SK-N-SH (cell line): Measurements from ENCODE around the gene MAMDC2. TPM values are rescaled to one million over a fixed set of nuclear protein-coding genes. Genes with fewer than 3 reads are reported as not detected.
A peak's percentile ranks its signal among the peaks of the same experiment; 100 is the strongest.

Source experiments
- CTCF ChIA-PET: fragments of 300-600, 350-600 bp; formaldehyde crosslinking; extraction: SDS; loops from one replicate; lab custom pipeline; 2021; lab: Yijun Ruan, JAX
- POLR2A ChIA-PET: fragments of 350-600 bp; sonication (Branson Sonifier 250); formaldehyde crosslinking; extraction: SDS; loops from one replicate; lab custom pipeline; 2020; ENCODE audit warnings: antibody characterized with exemption, inconsistent platforms; lab: Yijun Ruan, JAX
- DNase-seq: peaks from one replicate; pipeline ENCODE4 v3.0.0; 2012
- H2AFZ ChIP-seq: fragments of 200-600 bp; sonication (generic); 2 replicates; pipeline ENCODE4 v1.8.1; 2016; ENCODE audit warnings: antibody characterized with exemption, mild to moderate bottlenecking, low read depth
- H3F3A ChIP-seq: fragments of 200-600 bp; sonication (generic); replicated peaks from 2 replicates; pipeline ENCODE3; 2016; ENCODE audit warnings: antibody characterized with exemption, mild to moderate bottlenecking; ENCODE audit not compliant: insufficient read depth
- H3K27ac ChIP-seq, 2 experiments: fragments of 200-500 bp in 1 of 2; fragments of 200-600 bp in 1 of 2; sonication (Bioruptor generic) in 1 of 2; sonication (generic), shearing (Covaris generic) in 1 of 2; 2 replicates each; pipeline versions ENCODE4 v1.5.1 to v1.6.1; 2014 to 2016; ENCODE audit warnings: low read depth in 2 of 2, inconsistent platforms in 1 of 2, low read length in 1 of 2, mild to moderate bottlenecking in 1 of 2, mixed read lengths in 1 of 2
- H3K27me3 ChIP-seq: fragments of 200-600 bp; sonication (generic), shearing (Covaris generic); 2 replicates; pipeline ENCODE4 v1.6.1; 2016; ENCODE audit warnings: mixed run types; ENCODE audit not compliant: insufficient read depth
- H3K36me3 ChIP-seq, 2 experiments: fragments of 200-500 bp in 1 of 2; fragments of 200-600 bp in 1 of 2; sonication (Bioruptor generic) in 1 of 2; sonication (generic) in 1 of 2; replicated peaks in 1 of 2; 2 replicates each; pipeline versions ENCODE3 to v1.5.1; 2014 to 2016; ENCODE audit warnings: low read length in 1 of 2, mild to moderate bottlenecking in 1 of 2; ENCODE audit not compliant: insufficient read depth in 2 of 2, control insufficient read depth in 1 of 2
- H3K4me1 ChIP-seq, 2 experiments: fragments of 200-500 bp in 1 of 2; fragments of 200-600 bp in 1 of 2; sonication (Bioruptor generic) in 1 of 2; sonication (generic), shearing (Covaris generic) in 1 of 2; 2 replicates each; pipeline versions ENCODE4 v1.5.1 to v1.6.1; 2014 to 2016; ENCODE audit warnings: low read depth in 1 of 2, low read length in 1 of 2, mixed run types in 1 of 2; ENCODE audit not compliant: insufficient read depth in 2 of 2, control insufficient read depth in 1 of 2
- H3K4me2 ChIP-seq: fragments of 200-600 bp; sonication (generic), shearing (Covaris generic); 2 replicates; pipeline ENCODE4 v1.6.1; 2017; ENCODE audit warnings: mixed run types
- H3K4me3 ChIP-seq, 2 experiments: fragments of 200-500 bp in 1 of 2; fragments of 200-600 bp in 1 of 2; sonication (Bioruptor generic) in 1 of 2; sonication (generic), shearing (Covaris generic) in 1 of 2; 2 replicates each; pipeline versions ENCODE4 v1.5.1 to v1.8.1; 2014 to 2016; ENCODE audit warnings: low read depth in 2 of 2, inconsistent platforms in 1 of 2, low read length in 1 of 2, mild to moderate bottlenecking in 1 of 2, mixed read lengths in 1 of 2, moderate library complexity in 1 of 2
- H3K79me2 ChIP-seq: fragments of 200-600 bp; sonication (generic); 2 replicates; pipeline ENCODE4 v1.8.1; 2017; ENCODE audit warnings: mild to moderate bottlenecking; ENCODE audit not compliant: insufficient read depth
- H3K9ac ChIP-seq: fragments of 200-600 bp; sonication (generic); 2 replicates; pipeline ENCODE4 v1.6.1; 2017; ENCODE audit warnings: mixed run types
- H3K9me2 ChIP-seq: fragments of 200-600 bp; sonication (generic); 2 replicates; pipeline ENCODE4 v1.6.1; 2017; ENCODE audit warnings: mixed run types
- H3K9me3 ChIP-seq: fragments of 200-600 bp; sonication (generic); 2 replicates; pipeline ENCODE4 v1.6.1; 2017; ENCODE audit warnings: mixed run types, mild to moderate bottlenecking, moderate library complexity
- H4K20me1 ChIP-seq: fragments of 200-600 bp; sonication (generic); 2 replicates; pipeline ENCODE4 v1.6.1; 2017; ENCODE audit warnings: mild to moderate bottlenecking, mixed run types; ENCODE audit not compliant: insufficient read depth
- ELF1 ChIP-seq: IDR thresholded peaks from 2 replicates; pipeline ENCODE4 v1.4.0; 2012
- EP300 ChIP-seq, 2 experiments: IDR thresholded peaks; 2 replicates each; pipeline versions ENCODE4 v1.4.0 to v1.6.1; 2012; ENCODE audit warnings: borderline replicate concordance in 1 of 2, low read depth in 1 of 2, low read length in 1 of 2
- EZH2phosphoT487 ChIP-seq: fragments of 200-600 bp; sonication (generic); IDR thresholded peaks from 2 replicates; pipeline ENCODE4 v1.6.1; 2017; ENCODE audit warnings: low read depth, mixed run types, mild to moderate bottlenecking, antibody characterized with exemption, moderate library complexity, borderline replicate concordance
- FOXJ3 ChIP-seq: sonication (generic); formaldehyde crosslinking; IDR thresholded peaks from 2 replicates; pipeline ENCODE4 v1.5.1; 2020; ENCODE audit warnings: mild to moderate bottlenecking, missing genetic modification reagents
- GATA2 ChIP-seq: sonication (generic); formaldehyde crosslinking; IDR thresholded peaks from 2 replicates; pipeline ENCODE4 v1.5.0; 2020; ENCODE audit warnings: mild to moderate bottlenecking, missing genetic modification reagents
- JUND ChIP-seq: IDR thresholded peaks from 2 replicates; pipeline ENCODE4 v1.4.0; 2012
- MEF2A ChIP-seq: IDR thresholded peaks from 2 replicates; pipeline ENCODE4 v1.4.0; 2012; ENCODE audit warnings: low read depth, borderline replicate concordance
- NFIC ChIP-seq: IDR thresholded peaks from 2 replicates; pipeline ENCODE4 v1.4.0; 2012; ENCODE audit warnings: borderline replicate concordance
- NRF1 ChIP-seq: IDR thresholded peaks from 2 replicates; pipeline ENCODE4 v1.6.1; 2012; ENCODE audit warnings: low read depth, mild to moderate bottlenecking, low read length
- POLR2AphosphoS5 ChIP-seq: IDR thresholded peaks from 2 replicates; pipeline ENCODE4 v1.6.1; 2012; ENCODE audit warnings: low read depth, low read length
- RAD21 ChIP-seq: IDR thresholded peaks from 2 replicates; pipeline ENCODE4 v1.6.1; 2012; ENCODE audit warnings: mild to moderate bottlenecking, low read length
- RCOR1 ChIP-seq: fragments of 150-350 bp; IDR thresholded peaks from 2 replicates; pipeline ENCODE4 v1.6.1; 2017; ENCODE audit warnings: antibody characterized with exemption, low read length
- RXRA ChIP-seq: IDR thresholded peaks from 2 replicates; pipeline ENCODE4 v1.4.0; 2012; ENCODE audit warnings: low read depth, mild to moderate bottlenecking, borderline replicate concordance
- SIN3A ChIP-seq: IDR thresholded peaks from 2 replicates; pipeline ENCODE4 v1.6.1; 2012; ENCODE audit warnings: low read depth, mild to moderate bottlenecking, low read length, moderate library complexity, borderline replicate concordance
- SMC3 ChIP-seq: IDR thresholded peaks from 2 replicates; pipeline ENCODE4 v1.6.1; 2012; ENCODE audit warnings: low read depth, low read length, improper control_type of control experiment
- TAF1 ChIP-seq: IDR thresholded peaks from 2 replicates; pipeline ENCODE4 v1.6.1; 2012; ENCODE audit warnings: low read depth, mild to moderate bottlenecking, low read length, moderate library complexity, borderline replicate concordance
- TCF12 ChIP-seq: IDR thresholded peaks from 2 replicates; pipeline ENCODE4 v1.4.0; 2012
- WGBS: methylation state at CpG from one replicate; pipeline ENCODE4 v1.1.6; 2017; ENCODE audit warnings: low lambda C conversion rate; 5-methylcytosine and 5-hydroxymethylcytosine counted together
- polyA plus RNA-seq, 3 experiments: library from polyadenylated mRNA; depleted of rRNA; stranded (reverse); fragments of >200 nt; gene quantifications; 2 replicates each; pipeline ENCODE4 v1.2.3, GENCODE V29; 2012
- TF ChIP-seq, protein P1 (sequence below): fragments of 150-350 bp; IDR thresholded peaks from 2 replicates; pipeline ENCODE4 v1.6.1; 2016; ENCODE audit warnings: mild to moderate bottlenecking, low read depth, low read length
- TF ChIP-seq, protein P2 (sequence below): IDR thresholded peaks from 2 replicates; pipeline ENCODE4; 2012
- TF ChIP-seq, protein P3 (sequence below): IDR thresholded peaks from 2 replicates; pipeline ENCODE4 v1.6.1; 2012; ENCODE audit warnings: mild to moderate bottlenecking, low read depth, low read length, moderate library complexity
- TF ChIP-seq, protein P4 (sequence below): IDR thresholded peaks from 2 replicates; pipeline ENCODE4 v1.4.0; 2012; ENCODE audit warnings: low read depth, borderline replicate concordance
- TF ChIP-seq, protein P5 (sequence below): fragments of 150-350 bp; IDR thresholded peaks from 2 replicates; pipeline ENCODE4 v1.6.1; 2017; ENCODE audit warnings: antibody characterized with exemption, low read length, low read depth, borderline replicate concordance
- TF ChIP-seq, protein P6 (sequence below): IDR thresholded peaks from 2 replicates; pipeline ENCODE4 v1.4.0; 2012; ENCODE audit warnings: low read depth, borderline replicate concordance

MAMDC2 gene
- polyA plus RNA-seq, 1 of the 3 experiments (the other 2 are of a cell fraction), result not detected

DNA sequence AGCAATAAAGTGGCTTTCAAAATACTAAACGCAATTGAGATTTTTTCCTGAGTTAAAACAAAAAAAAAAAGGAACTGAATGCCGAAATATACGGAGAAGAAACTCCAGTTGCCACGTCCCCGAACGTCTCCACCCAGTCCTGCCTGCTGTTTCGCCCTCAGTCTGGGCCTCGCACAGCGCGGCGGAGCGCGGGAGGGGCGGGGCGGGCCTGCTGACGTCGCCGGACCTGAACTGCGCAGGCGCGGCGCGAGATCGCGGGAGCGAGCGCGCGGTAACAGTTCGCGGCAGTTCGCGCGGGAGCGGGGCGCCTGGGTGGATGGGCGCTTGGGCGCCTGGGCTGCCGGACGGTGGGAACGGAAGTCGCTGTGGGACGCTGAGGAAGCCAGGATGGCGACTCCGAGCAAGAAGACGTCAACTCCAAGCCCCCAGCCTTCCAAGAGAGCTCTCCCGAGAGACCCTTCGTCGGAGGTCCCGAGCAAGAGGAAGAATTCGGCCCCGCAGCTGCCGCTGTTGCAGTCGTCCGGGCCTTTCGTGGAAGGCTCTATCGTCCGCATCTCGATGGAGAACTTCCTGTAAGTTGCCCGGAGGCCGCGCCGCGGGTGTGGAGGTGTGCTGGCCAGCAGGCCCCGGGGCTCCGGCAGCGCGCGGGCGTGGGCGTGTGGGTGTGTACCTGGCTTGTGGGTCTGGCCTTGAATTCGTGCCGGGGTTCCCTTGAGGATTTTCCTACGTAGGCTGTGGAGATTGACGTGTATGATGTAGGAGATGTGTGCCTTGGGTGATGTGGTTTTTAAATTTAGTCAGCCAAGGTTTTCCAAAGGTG, 215.3 kb downstream of the MAMDC2 start, which contains the start of gene SMC5:
Gene SMC5 (plus strand): TSS at position 287 of the 820 bp plus-strand sequence. CDS start 101 bp downstream, at position 388.
- peak within 1 kb of the TSS; percentile 93 to 95 for H3K27ac ChIP-seq
- peak within 1 kb of the TSS; percentile 88 to 97 for H3K4me3 ChIP-seq
- no peaks in the 10 kb centered on the region for H3K9me3 ChIP-seq
- H2AFZ ChIP-seq, result peak within 1 kb of the TSS; percentile 87
- POLR2A ChIA-PET, result interaction anchor here (0.7 kb wide), 1 partner anchor 160 kb away, joined by 4 read pairs; no protein-coding TSS in a partner anchor
- peaks cover 8% of the 10 kb centered on the region for H3F3A ChIP-seq
- H4K20me1 ChIP-seq, result peaks cover 38% of the 10 kb centered on the region
- DNase-seq, result peak; percentile 95
- H3K4me2 ChIP-seq, result peak within 1 kb of the TSS; percentile 92
- peaks cover 18 to 28% of the 10 kb centered on the region in 2 experiments for H3K4me1 ChIP-seq
- peaks cover 71% of the 10 kb centered on the region for H3K79me2 ChIP-seq
- 0% methylated on average over 17 of the region's 75 CpGs for WGBS
- peaks cover 23 to 40% of the 10 kb centered on the region in 2 experiments for H3K36me3 ChIP-seq
- peak within 1 kb of the TSS; percentile 95 for H3K9ac ChIP-seq
- CTCF ChIA-PET, result interaction anchor here (0.7 to 1.3 kb wide), 2 partner anchors 148 to 290 kb away, joined by 3 to 5 read pairs; no protein-coding TSS in a partner anchor
- H3K27me3 ChIP-seq, result no peaks in the 10 kb centered on the region
- no peaks in the 10 kb centered on the region for H3K9me2 ChIP-seq
- TF ChIP-seq, protein P1, sequence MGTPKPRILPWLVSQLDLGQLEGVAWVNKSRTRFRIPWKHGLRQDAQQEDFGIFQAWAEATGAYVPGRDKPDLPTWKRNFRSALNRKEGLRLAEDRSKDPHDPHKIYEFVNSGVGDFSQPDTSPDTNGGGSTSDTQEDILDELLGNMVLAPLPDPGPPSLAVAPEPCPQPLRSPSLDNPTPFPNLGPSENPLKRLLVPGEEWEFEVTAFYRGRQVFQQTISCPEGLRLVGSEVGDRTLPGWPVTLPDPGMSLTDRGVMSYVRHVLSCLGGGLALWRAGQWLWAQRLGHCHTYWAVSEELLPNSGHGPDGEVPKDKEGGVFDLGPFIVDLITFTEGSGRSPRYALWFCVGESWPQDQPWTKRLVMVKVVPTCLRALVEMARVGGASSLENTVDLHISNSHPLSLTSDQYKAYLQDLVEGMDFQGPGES, result no peak
- TF ChIP-seq, protein P2, sequence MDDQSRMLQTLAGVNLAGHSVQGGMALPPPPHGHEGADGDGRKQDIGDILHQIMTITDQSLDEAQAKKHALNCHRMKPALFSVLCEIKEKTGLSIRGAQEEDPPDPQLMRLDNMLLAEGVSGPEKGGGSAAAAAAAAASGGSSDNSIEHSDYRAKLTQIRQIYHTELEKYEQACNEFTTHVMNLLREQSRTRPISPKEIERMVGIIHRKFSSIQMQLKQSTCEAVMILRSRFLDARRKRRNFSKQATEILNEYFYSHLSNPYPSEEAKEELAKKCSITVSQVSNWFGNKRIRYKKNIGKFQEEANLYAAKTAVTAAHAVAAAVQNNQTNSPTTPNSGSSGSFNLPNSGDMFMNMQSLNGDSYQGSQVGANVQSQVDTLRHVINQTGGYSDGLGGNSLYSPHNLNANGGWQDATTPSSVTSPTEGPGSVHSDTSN, result no peak
- TF ChIP-seq TAF1 (peak; percentile 88), POLR2AphosphoS5 (peak; percentile 92), RCOR1 (no peak), SIN3A (peak; percentile 75), RXRA (no peak), RAD21 (no peak), NRF1 (peak; percentile 76), SMC3 (no peak), EP300 (IDR thresholded peaks at IDR 0.05; ENCODE audit: borderline replicate concordance in 1 of 2, low read depth in 1 of 2, low read length in 1 of 2) (no peak; a peak in 2 of 4 replicates), EZH2phosphoT487 (no peak), FOXJ3 (no peak), MEF2A (no peak), NFIC (no peak), ELF1 (peak; percentile 39), TCF12 (peak; percentile 3; the same call in 1 of the 2 replicates), JUND (no peak), GATA2 (CRISPR knock-in tag) (no peak)
- TF ChIP-seq, protein P3, sequence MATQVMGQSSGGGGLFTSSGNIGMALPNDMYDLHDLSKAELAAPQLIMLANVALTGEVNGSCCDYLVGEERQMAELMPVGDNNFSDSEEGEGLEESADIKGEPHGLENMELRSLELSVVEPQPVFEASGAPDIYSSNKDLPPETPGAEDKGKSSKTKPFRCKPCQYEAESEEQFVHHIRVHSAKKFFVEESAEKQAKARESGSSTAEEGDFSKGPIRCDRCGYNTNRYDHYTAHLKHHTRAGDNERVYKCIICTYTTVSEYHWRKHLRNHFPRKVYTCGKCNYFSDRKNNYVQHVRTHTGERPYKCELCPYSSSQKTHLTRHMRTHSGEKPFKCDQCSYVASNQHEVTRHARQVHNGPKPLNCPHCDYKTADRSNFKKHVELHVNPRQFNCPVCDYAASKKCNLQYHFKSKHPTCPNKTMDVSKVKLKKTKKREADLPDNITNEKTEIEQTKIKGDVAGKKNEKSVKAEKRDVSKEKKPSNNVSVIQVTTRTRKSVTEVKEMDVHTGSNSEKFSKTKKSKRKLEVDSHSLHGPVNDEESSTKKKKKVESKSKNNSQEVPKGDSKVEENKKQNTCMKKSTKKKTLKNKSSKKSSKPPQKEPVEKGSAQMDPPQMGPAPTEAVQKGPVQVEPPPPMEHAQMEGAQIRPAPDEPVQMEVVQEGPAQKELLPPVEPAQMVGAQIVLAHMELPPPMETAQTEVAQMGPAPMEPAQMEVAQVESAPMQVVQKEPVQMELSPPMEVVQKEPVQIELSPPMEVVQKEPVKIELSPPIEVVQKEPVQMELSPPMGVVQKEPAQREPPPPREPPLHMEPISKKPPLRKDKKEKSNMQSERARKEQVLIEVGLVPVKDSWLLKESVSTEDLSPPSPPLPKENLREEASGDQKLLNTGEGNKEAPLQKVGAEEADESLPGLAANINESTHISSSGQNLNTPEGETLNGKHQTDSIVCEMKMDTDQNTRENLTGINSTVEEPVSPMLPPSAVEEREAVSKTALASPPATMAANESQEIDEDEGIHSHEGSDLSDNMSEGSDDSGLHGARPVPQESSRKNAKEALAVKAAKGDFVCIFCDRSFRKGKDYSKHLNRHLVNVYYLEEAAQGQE, result 0 out of 2 replicates have a peak, but pooled peaks have one; percentile 24
- TF ChIP-seq, protein P4, sequence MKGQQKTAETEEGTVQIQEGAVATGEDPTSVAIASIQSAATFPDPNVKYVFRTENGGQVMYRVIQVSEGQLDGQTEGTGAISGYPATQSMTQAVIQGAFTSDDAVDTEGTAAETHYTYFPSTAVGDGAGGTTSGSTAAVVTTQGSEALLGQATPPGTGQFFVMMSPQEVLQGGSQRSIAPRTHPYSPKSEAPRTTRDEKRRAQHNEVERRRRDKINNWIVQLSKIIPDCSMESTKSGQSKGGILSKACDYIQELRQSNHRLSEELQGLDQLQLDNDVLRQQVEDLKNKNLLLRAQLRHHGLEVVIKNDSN, result 0 out of 2 replicates have a peak, but pooled peaks have one; percentile 18
- TF ChIP-seq, protein P5, sequence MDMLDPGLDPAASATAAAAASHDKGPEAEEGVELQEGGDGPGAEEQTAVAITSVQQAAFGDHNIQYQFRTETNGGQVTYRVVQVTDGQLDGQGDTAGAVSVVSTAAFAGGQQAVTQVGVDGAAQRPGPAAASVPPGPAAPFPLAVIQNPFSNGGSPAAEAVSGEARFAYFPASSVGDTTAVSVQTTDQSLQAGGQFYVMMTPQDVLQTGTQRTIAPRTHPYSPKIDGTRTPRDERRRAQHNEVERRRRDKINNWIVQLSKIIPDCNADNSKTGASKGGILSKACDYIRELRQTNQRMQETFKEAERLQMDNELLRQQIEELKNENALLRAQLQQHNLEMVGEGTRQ, result no peak
- TF ChIP-seq, protein P6, sequence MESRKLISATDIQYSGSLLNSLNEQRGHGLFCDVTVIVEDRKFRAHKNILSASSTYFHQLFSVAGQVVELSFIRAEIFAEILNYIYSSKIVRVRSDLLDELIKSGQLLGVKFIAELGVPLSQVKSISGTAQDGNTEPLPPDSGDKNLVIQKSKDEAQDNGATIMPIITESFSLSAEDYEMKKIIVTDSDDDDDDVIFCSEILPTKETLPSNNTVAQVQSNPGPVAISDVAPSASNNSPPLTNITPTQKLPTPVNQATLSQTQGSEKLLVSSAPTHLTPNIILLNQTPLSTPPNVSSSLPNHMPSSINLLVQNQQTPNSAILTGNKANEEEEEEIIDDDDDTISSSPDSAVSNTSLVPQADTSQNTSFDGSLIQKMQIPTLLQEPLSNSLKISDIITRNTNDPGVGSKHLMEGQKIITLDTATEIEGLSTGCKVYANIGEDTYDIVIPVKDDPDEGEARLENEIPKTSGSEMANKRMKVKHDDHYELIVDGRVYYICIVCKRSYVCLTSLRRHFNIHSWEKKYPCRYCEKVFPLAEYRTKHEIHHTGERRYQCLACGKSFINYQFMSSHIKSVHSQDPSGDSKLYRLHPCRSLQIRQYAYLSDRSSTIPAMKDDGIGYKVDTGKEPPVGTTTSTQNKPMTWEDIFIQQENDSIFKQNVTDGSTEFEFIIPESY, result peak; percentile 96
